Muscle of arm (tissue), 12 donors: Measurements from ENCODE around the gene MPP2. TPM values are rescaled to one million over a fixed set of nuclear protein-coding genes. Genes with fewer than 3 reads are reported as not detected.

Source experiments
- polyA plus RNA-seq, 12 donors: library from polyadenylated mRNA; unstranded; fragments of 120-200 nt; gene quantifications; one replicate each; pipeline ENCODE4 v1.2.1, GENCODE V29; 2013; ENCODE audit not compliant: insufficient read length in 12 of 12

MPP2 gene
- polyA plus RNA-seq, 12 donors: 1.8 to 5.1 (median 3.3) TPM; not detected in 1

Other genes with a start within 250 kb of the MPP2 start
- 10 to 100 TPM in 11 of 12 donors, not detected in 1; 10.8 to 30.5 (median 13.9) TPM for gene MEOX1, start 245.6 kb downstream of the MPP2 start, polyA plus RNA-seq
- 1 to 10 TPM in 2 of 12 donors, under 1 TPM in 2, not detected in 8; 0.25 to 4.3 (median 1.2) TPM for gene SOST, start 148.7 kb downstream of the MPP2 start, polyA plus RNA-seq
- 100 to 1,000 TPM in 1 of 12 donors, 10 to 100 TPM in 11; 42.4 to 168 (median 71.3) TPM for gene DUSP3, start 128.6 kb downstream of the MPP2 start, polyA plus RNA-seq
- gene CFAP97D1, start 127.1 kb downstream of the MPP2 start, polyA plus RNA-seq: under 1 TPM in 4 of 12 donors, not detected in 8; 0.03 to 0.22 (median 0.13) TPM
- gene MPP3, start 74.4 kb downstream of the MPP2 start, polyA plus RNA-seq: 10 to 100 TPM in 2 of 12 donors, 1 to 10 TPM in 9, not detected in 1; 3.1 to 42.0 (median 4.3) TPM
- 1 to 10 TPM in 10 of 12 donors, not detected in 2; 1.6 to 3.2 (median 2.2) TPM for gene CD300LG, start 60.4 kb downstream of the MPP2 start, polyA plus RNA-seq
- under 1 TPM in 3 of 12 donors, not detected in 9; 0.27 to 0.37 (median 0.35) TPM for gene PPY, start 34.9 kb upstream of the MPP2 start, polyA plus RNA-seq
- 10 to 100 TPM in 1 of 12 donors, under 1 TPM in 2, not detected in 9; 0.22 to 79.9 (median 0.47) TPM for gene PYY, start 46.4 kb upstream of the MPP2 start, polyA plus RNA-seq
- gene NAGS, start 97.1 kb upstream of the MPP2 start, polyA plus RNA-seq: under 1 TPM in 10 of 12 donors, not detected in 2; 0.17 to 0.70 (median 0.42) TPM
- 10 to 100 TPM in 11 of 12 donors, not detected in 1; 20.2 to 33.7 (median 27.2) TPM for gene TMEM101, start 107.4 kb upstream of the MPP2 start, polyA plus RNA-seq
- 100 to 1,000 TPM in 1 of 12 donors, 10 to 100 TPM in 11; 26.4 to 379 (median 30.7) TPM for gene LSM12, start 159.1 kb upstream of the MPP2 start, polyA plus RNA-seq
- 10 to 100 TPM in 11 of 12 donors, not detected in 1; 25.8 to 65.2 (median 34.2) TPM for gene G6PC3, start 163.2 kb upstream of the MPP2 start, polyA plus RNA-seq
- 10 to 100 TPM in 11 of 12 donors, not detected in 1; 42.1 to 70.6 (median 50.0) TPM for gene HDAC5, start 216.1 kb upstream of the MPP2 start, polyA plus RNA-seq
- gene HROB, start 234.4 kb upstream of the MPP2 start, polyA plus RNA-seq: 1 to 10 TPM in 10 of 12 donors, not detected in 2; 1.6 to 4.3 (median 2.7) TPM